HG02973 (cell line): ENCODE results near the gene FKBP8.

Experiments used
- ATAC-seq: cut with Tn5 transposase; IDR thresholded peaks from one replicate; pipeline ENCODE4 v1.9.1; 2021; ENCODE audit warnings: moderate library complexity; ENCODE audit not compliant: unreplicated experiment

Gene FKBP8

GRCh38 chr19:18503337-18503970 lies 39.9 kb downstream of the FKBP8 start:
- no peak for ATAC-seq

- ATAC-seq: no peak
Observed at GRCh38 chr19:18502638-18503294, 40.6 kb downstream of the FKBP8 start.

GRCh38 chr19:18502246-18502637 lies 41.1 kb downstream of the FKBP8 start:
- no peak for ATAC-seq

GRCh38 chr19:18501832-18502231 lies 41.5 kb downstream of the FKBP8 start:
- ATAC-seq: no peak

- ATAC-seq: no peak
Observed at GRCh38 chr19:18501351-18501750, 42.0 kb downstream of the FKBP8 start.

- no peak for ATAC-seq
Observed at GRCh38 chr19:18500799-18501198, 42.6 kb downstream of the FKBP8 start.

GRCh38 chr19:18500376-18500775 lies 43.0 kb downstream of the FKBP8 start:
- ATAC-seq: no peak

- no peak for ATAC-seq
Observed at GRCh38 chr19:18499055-18499775, 44.2 kb downstream of the FKBP8 start.

- no peak for ATAC-seq
Observed at GRCh38 chr19:18496980-18497256, 46.5 kb downstream of the FKBP8 start.

- no peak for ATAC-seq
Observed at GRCh38 chr19:18496167-18496979, 47.0 kb downstream of the FKBP8 start.

GRCh38 chr19:18495204-18495911 lies 48.0 kb downstream of the FKBP8 start:
- ATAC-seq: no peak

- no peak for ATAC-seq
Observed at GRCh38 chr19:18494267-18494607, 49.1 kb downstream of the FKBP8 start.

- ATAC-seq: no peak
Observed at GRCh38 chr19:18493440-18494266, 49.7 kb downstream of the FKBP8 start.

- no peak for ATAC-seq
Observed at GRCh38 chr19:18491995-18492953, 51.1 kb downstream of the FKBP8 start.

GRCh38 chr19:18490728-18491127 lies 52.6 kb downstream of the FKBP8 start:
- ATAC-seq: no peak

- no peak for ATAC-seq
Observed at GRCh38 chr19:18489627-18490184, 53.7 kb downstream of the FKBP8 start.

- no peak for ATAC-seq
Observed at GRCh38 chr19:18488838-18489626, 54.3 kb downstream of the FKBP8 start.

GRCh38 chr19:18488403-18488723 lies 55.0 kb downstream of the FKBP8 start:
- ATAC-seq: no peak
